H9 (cell line): ENCODE measurements around the gene ALCAM. TPM values are rescaled to one million over a fixed set of nuclear protein-coding genes. Genes with fewer than 3 reads are reported as not detected.
A peak's percentile ranks its signal among the peaks of the same experiment; 100 is the strongest.

Source experiments
- DNase-seq: peaks from one replicate; pipeline ENCODE4 v3.0.0-alpha.2; 2017
- H2AFZ ChIP-seq: one replicate; pipeline ENCODE4 v1.6.1; 2013; ENCODE audit warnings: mild to moderate bottlenecking, low read length, control low read depth, moderate library complexity
- H2AK5ac ChIP-seq: 2 replicates; pipeline ENCODE4 v1.6.1; 2013; ENCODE audit warnings: low read length, control low read depth, mixed read lengths; ENCODE audit not compliant: insufficient read length
- H2BK120ac ChIP-seq: one replicate; pipeline ENCODE4 v1.6.1; 2013; ENCODE audit warnings: low read depth, mild to moderate bottlenecking, low read length, control low read depth, inconsistent platforms; ENCODE audit not compliant: poor library complexity, severe bottlenecking
- H2BK12ac ChIP-seq: 2 replicates; pipeline ENCODE4 v1.6.1; 2013; ENCODE audit warnings: low read length, control low read depth, mixed read lengths, low read depth; ENCODE audit not compliant: insufficient read length
- H2BK15ac ChIP-seq: 2 replicates; pipeline ENCODE4 v1.6.1; 2013; ENCODE audit warnings: low read depth, low read length, control low read depth
- H2BK20ac ChIP-seq: one replicate; pipeline ENCODE4 v1.6.1; 2013; ENCODE audit warnings: low read depth, mild to moderate bottlenecking, low read length, control low read depth, inconsistent platforms; ENCODE audit not compliant: poor library complexity, severe bottlenecking
- H2BK5ac ChIP-seq: 2 replicates; pipeline ENCODE4 v1.6.1; 2013; ENCODE audit warnings: low read length, control low read depth, mixed read lengths; ENCODE audit not compliant: insufficient read length
- H3K14ac ChIP-seq: 2 replicates; pipeline ENCODE4 v1.6.1; 2013; ENCODE audit warnings: low read length, control low read depth; ENCODE audit not compliant: insufficient read depth
- H3K18ac ChIP-seq: 2 replicates; pipeline ENCODE4 v1.6.1; 2013; ENCODE audit warnings: low read depth, mild to moderate bottlenecking, mixed read lengths, low read length, control low read depth; ENCODE audit not compliant: insufficient read length
- H3K23ac ChIP-seq: 2 replicates; pipeline ENCODE4 v1.6.1; 2013; ENCODE audit warnings: low read length, control low read depth, mixed read lengths, low read depth; ENCODE audit not compliant: insufficient read length
- H3K23me2 ChIP-seq: 2 replicates; pipeline ENCODE4 v1.6.1; 2013; ENCODE audit warnings: low read depth, mild to moderate bottlenecking, mixed read lengths, low read length, control low read depth; ENCODE audit not compliant: insufficient read length, poor library complexity, severe bottlenecking
- H3K27ac ChIP-seq: 2 replicates; pipeline ENCODE4 v1.5.1; 2013; ENCODE audit warnings: low read length, control low read depth, mixed read lengths, low read depth; ENCODE audit not compliant: insufficient read length
- H3K27me3 ChIP-seq: 2 replicates; pipeline ENCODE4 v1.6.1; 2013; ENCODE audit warnings: low read length, control low read depth, inconsistent platforms; ENCODE audit not compliant: insufficient read depth
- H3K4ac ChIP-seq: 2 replicates; pipeline ENCODE4 v1.6.1; 2013; ENCODE audit warnings: low read depth, mild to moderate bottlenecking, control low read depth, inconsistent platforms, low read length, moderate library complexity
- H3K4me1 ChIP-seq: 2 replicates; pipeline ENCODE4 v1.6.1; 2013; ENCODE audit warnings: low read length, control low read depth, inconsistent platforms; ENCODE audit not compliant: insufficient read depth
- H3K4me2 ChIP-seq: 2 replicates; pipeline ENCODE4 v1.6.1; 2013; ENCODE audit warnings: low read length, control low read depth, mixed read lengths; ENCODE audit not compliant: insufficient read length, insufficient read depth
- H3K56ac ChIP-seq: 2 replicates; pipeline ENCODE4 v1.6.1; 2013; ENCODE audit warnings: low read depth, mild to moderate bottlenecking, mixed read lengths, low read length, control low read depth; ENCODE audit not compliant: insufficient read length
- H3K79me1 ChIP-seq: 2 replicates; pipeline ENCODE4 v1.6.1; 2013; ENCODE audit warnings: low read depth, mild to moderate bottlenecking, moderate library complexity, low read length, control low read depth, inconsistent platforms; ENCODE audit not compliant: insufficient read depth, poor library complexity, severe bottlenecking
- H3K79me2 ChIP-seq: 2 replicates; pipeline ENCODE4 v1.6.1; 2013; ENCODE audit warnings: low read length, control low read depth, inconsistent platforms; ENCODE audit not compliant: insufficient read depth
- H3K9ac ChIP-seq: 2 replicates; pipeline ENCODE4 v1.6.1; 2013; ENCODE audit warnings: low read length, control low read depth, mixed read lengths; ENCODE audit not compliant: insufficient read length; ENCODE audit errors: extremely low read depth
- H3K9me3 ChIP-seq: one replicate; pipeline ENCODE4 v1.6.1; 2013; ENCODE audit warnings: low read depth, low read length, inconsistent platforms; ENCODE audit not compliant: control insufficient read depth
- H3T11ph ChIP-seq: one replicate; pipeline ENCODE4 v1.6.1; 2013; ENCODE audit warnings: mild to moderate bottlenecking, low read length, control low read depth, inconsistent platforms
- H4K20me1 ChIP-seq: one replicate; pipeline ENCODE4 v1.6.1; 2013; ENCODE audit not compliant: control insufficient read depth, insufficient read length, insufficient read depth
- H4K5ac ChIP-seq: 2 replicates; pipeline ENCODE4 v1.6.1; 2013; ENCODE audit warnings: low read depth, mild to moderate bottlenecking, mixed read lengths, low read length, control low read depth; ENCODE audit not compliant: insufficient read length
- H4K8ac ChIP-seq: replicated peaks from 2 replicates; pipeline ENCODE4 v1.6.1; 2013; ENCODE audit warnings: low read length, control low read depth, mixed read lengths, low read depth; ENCODE audit not compliant: insufficient read length
- H4K91ac ChIP-seq: 2 replicates; pipeline ENCODE4 v1.6.1; 2013; ENCODE audit warnings: low read depth, mild to moderate bottlenecking, moderate library complexity, mixed read lengths, low read length, control low read depth; ENCODE audit not compliant: insufficient read length
- H3K27ac Mint-ChIP-seq, 3 experiments: 2 replicates in 2 of 3; 3 replicates in 1 of 3; pipeline ENCODE4 v1.8.0; 2020 to 2021; ENCODE audit warnings: mixed read lengths in 3 of 3, mild to moderate bottlenecking in 1 of 3, moderate library complexity in 1 of 3
- H3K27me3 Mint-ChIP-seq: 2 replicates; pipeline ENCODE4 v1.8.0; 2021; ENCODE audit warnings: low read depth, mild to moderate bottlenecking, moderate library complexity, mixed read lengths
- H3K36me3 Mint-ChIP-seq, 3 experiments: 2 replicates in 2 of 3; 3 replicates in 1 of 3; pipeline ENCODE4 v1.8.0; 2020 to 2021; ENCODE audit warnings: low read depth in 3 of 3, mixed read lengths in 3 of 3; ENCODE audit not compliant: insufficient read depth in 1 of 3
- H3K4me1 Mint-ChIP-seq, 2 experiments: 2 replicates each; pipeline ENCODE4 v1.8.0; 2020; ENCODE audit warnings: mixed read lengths in 2 of 2
- H3K4me3 Mint-ChIP-seq, 2 experiments: 2 replicates in 1 of 2; 3 replicates in 1 of 2; pipeline ENCODE4 v1.8.0; 2020 to 2021; ENCODE audit warnings: mild to moderate bottlenecking in 2 of 2, mixed read lengths in 2 of 2, moderate library complexity in 1 of 2
- H3K9me3 Mint-ChIP-seq, 2 experiments: 2 replicates in 1 of 2; 3 replicates in 1 of 2; pipeline ENCODE4 v1.8.0; 2020; ENCODE audit warnings: mild to moderate bottlenecking in 2 of 2, mixed read lengths in 2 of 2, moderate library complexity in 1 of 2
- WGBS: extraction: QIAGEN DNeasy Blood & Tissue Kit; methylation state at CpG from one replicate; pipeline ENCODE4 v1.1.7; 2013; ENCODE audit warnings: missing lambda C conversion rate, low lambda C conversion rate, mixed read lengths; ENCODE audit not compliant: insufficient read length; ENCODE audit errors: extremely low coverage; 5-methylcytosine and 5-hydroxymethylcytosine counted together
- total RNA-seq: library from RNA; stranded (reverse); gene quantifications from 2 replicates; pipeline ENCODE4 v1.2.1, GENCODE V29; 2021
- TF ChIP-seq, protein P1 (sequence below): fragments of 200-600 bp; sonication (generic); conservative IDR thresholded peaks from 3 replicates; pipeline ENCODE4 v1.8.0; 2021; ENCODE audit warnings: antibody characterized with exemption, mild to moderate bottlenecking

ALCAM gene
- total RNA-seq, 1 experiment from 2014 or later = 43.7 TPM

DNA sequence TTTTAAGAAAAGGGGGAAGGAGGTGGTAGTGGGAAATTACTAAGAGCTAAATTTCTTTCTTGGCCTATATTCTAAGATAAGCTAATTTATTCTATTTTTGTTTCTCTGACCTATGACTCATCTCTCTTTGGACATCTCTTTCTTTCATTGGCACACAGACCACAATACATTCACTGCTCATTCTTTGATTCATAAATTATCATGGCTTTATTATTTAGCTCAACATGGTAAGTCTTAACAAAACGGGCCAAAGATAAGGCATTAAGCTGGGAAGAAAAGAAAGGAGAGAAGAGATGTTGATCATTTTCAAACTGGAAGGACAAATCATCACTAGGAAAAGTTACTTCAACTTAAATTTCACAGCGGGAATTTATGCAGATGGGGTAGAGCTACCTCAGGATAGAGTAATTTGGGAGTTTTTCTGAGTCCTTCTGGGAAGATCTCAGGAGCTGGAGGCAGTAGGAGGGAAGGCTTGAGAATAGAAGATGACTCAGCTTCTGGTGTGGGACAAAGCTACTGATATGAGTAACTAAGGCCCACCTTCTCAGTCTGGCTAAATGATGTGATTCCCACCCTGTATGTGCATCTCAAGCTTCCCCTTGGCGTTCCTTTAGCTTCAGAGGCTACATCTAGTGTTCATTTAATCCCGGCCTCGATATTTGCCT is 7.5 kb upstream of the ALCAM start:
- Mint-ChIP-seq H3K9me3 (no peaks in the 10 kb centered on the region; a peak in 1 of 5 replicates), H3K27me3 (peaks cover 18% of the 10 kb centered on the region), H3K4me1 (peaks cover 12 to 25% of the 10 kb centered on the region in 2 experiments), H3K36me3 (0 out of 7 replicates have a peak, but pooled peaks cover 0 to 1% (median 0%) of the 10 kb centered on the region in 3 experiments), H3K27ac (0 out of 7 replicates have a peak overlapping the region, but pooled peaks of 1 of the 3 experiments have one; percentile 49), H3K4me3 (no peak overlapping the region)
- H4K8ac ChIP-seq = no peak overlapping the region
- H3K27ac ChIP-seq = no peak overlapping the region
- H2BK20ac ChIP-seq = no peak overlapping the region
- H2AK5ac ChIP-seq = no peak overlapping the region
- peaks cover 2% of the 10 kb centered on the region; the same call in 1 of the 2 replicates for H3K4me1 ChIP-seq
- H2BK15ac ChIP-seq = no peak overlapping the region
- no CpG with 5 or more reads among the region's 5 CpGs for WGBS
- H3K56ac ChIP-seq = no peak overlapping the region
- no peak overlapping the region for H2BK120ac ChIP-seq
- no peaks in the 10 kb centered on the region for H3K9me3 ChIP-seq
- H3K27me3 ChIP-seq = no peaks in the 10 kb centered on the region
- H2BK12ac ChIP-seq = no peak overlapping the region
- H3K14ac ChIP-seq = no peak overlapping the region
- no peaks in the 10 kb centered on the region for H3K79me1 ChIP-seq
- H2AFZ ChIP-seq = no peak overlapping the region
- H3K18ac ChIP-seq = no peak overlapping the region
- H3K9ac ChIP-seq = no peak overlapping the region
- no peaks in the 10 kb centered on the region for H3K79me2 ChIP-seq
- no peak overlapping the region for H3T11ph ChIP-seq
- H4K20me1 ChIP-seq = no peaks in the 10 kb centered on the region
- no peak overlapping the region for H3K4ac ChIP-seq
- no peak overlapping the region for H4K5ac ChIP-seq
- no peak overlapping the region for H3K23ac ChIP-seq
- H3K23me2 ChIP-seq = peaks cover 4% of the 10 kb centered on the region
- H3K4me2 ChIP-seq = no peak overlapping the region
- TF ChIP-seq, protein P1, sequence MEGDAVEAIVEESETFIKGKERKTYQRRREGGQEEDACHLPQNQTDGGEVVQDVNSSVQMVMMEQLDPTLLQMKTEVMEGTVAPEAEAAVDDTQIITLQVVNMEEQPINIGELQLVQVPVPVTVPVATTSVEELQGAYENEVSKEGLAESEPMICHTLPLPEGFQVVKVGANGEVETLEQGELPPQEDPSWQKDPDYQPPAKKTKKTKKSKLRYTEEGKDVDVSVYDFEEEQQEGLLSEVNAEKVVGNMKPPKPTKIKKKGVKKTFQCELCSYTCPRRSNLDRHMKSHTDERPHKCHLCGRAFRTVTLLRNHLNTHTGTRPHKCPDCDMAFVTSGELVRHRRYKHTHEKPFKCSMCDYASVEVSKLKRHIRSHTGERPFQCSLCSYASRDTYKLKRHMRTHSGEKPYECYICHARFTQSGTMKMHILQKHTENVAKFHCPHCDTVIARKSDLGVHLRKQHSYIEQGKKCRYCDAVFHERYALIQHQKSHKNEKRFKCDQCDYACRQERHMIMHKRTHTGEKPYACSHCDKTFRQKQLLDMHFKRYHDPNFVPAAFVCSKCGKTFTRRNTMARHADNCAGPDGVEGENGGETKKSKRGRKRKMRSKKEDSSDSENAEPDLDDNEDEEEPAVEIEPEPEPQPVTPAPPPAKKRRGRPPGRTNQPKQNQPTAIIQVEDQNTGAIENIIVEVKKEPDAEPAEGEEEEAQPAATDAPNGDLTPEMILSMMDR = no peak
- H2BK5ac ChIP-seq = no peak overlapping the region
- H4K91ac ChIP-seq = no peak overlapping the region
- no peak for DNase-seq
